Endothelial cell of hepatic sinusoid (primary cell): ENCODE measurements around the gene PRKCE.

Experiments used
- in situ Hi-C: cut with HindIII; loops from 2 replicates; pipeline ENCODE4 v1.10.0; 2017; ENCODE audit warnings: low sequenced_read_pairs

The PRKCE gene

DNA sequence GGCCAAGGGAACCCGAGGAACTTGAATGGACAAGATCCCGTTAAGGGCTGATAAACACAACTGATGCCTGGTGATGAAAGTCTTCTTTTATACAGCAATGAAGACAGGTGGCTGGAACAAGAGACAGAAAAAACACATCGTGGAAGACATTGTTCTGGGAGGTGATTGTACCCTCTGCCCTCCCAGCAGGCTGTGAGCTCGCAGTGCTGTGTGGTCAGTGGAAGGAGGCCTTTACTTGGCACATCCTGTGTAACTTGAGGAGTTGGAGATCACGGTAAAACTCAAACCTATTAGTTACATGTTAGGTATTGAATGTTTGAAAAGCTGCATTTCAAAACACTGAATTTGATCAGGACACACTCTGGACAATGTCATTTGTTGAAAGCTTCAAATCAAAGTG is 395.8 kb downstream of the PRKCE start:
- in situ Hi-C loops = loop anchor here (10.0 to 25.0 kb wide), 2 partner anchors 138 to 315 kb away; no protein-coding TSS in a partner anchor

GRCh38 chr2:46048693-46049092 is 397.2 kb downstream of the PRKCE start:
- in situ Hi-C loops = loop anchor here (10.0 to 25.0 kb wide), 2 partner anchors 136 to 314 kb away; no protein-coding TSS in a partner anchor

DNA sequence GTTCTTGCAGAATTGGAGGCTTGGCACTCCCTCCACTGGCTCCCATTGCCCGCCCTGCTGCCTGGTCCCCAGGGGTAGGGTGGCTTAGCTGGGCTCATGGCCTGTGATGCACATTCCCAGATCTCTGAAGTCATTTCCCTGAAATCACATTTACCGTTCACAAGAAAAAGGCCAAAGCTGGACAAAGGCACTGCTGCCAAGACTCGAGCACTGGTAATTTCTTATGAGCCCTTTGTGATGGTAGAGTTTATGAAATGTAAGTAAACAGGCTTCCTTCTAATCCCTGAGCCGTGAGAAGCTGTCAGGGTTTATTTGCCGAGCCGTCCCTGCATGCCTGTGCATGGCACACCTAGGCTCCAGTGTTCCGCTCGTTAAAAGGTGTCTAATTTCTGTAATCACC is 398.6 kb downstream of the PRKCE start:
- in situ Hi-C loops = no loop called here

DNA sequence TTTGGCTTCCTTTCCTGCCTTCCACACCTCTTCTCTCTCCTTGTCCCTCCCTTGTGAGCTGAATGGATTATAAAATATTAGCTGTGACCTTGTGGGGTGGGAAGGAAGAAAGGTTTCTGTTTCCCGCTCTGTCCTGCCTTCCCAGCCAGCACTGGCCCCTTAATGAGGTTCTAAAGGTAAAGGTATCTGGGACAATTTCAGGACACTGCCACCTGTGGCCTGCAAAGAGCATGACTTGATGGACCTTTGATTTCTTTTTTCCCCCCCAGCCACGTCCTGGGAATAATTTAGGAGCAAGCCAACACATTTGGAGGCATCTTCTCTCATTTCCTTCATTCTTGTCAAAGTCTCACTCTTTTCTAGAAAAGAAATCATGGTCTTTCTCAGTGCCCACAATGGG is 399.0 kb downstream of the PRKCE start:
- in situ Hi-C loops = no loop called here

DNA sequence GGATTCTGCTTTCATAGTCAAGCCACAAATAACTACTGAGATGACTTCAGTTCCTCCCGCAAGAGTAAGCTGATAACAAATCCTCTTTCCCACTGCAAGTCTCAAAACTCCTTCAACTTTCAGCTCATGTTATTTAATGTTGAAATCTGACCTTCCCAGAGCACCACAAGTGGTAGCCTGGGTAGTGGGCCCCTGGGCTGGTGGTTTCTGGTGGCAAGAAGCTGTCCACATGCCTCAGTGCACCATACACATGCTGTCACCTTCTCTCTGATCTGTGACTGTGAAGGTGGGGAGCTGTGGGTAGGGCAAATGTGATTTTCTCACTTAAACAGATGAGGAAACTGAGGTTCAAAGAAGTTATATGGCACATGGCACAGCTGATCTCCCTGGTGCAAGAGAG is 399.6 kb downstream of the PRKCE start:
- in situ Hi-C loops = no loop called here

DNA sequence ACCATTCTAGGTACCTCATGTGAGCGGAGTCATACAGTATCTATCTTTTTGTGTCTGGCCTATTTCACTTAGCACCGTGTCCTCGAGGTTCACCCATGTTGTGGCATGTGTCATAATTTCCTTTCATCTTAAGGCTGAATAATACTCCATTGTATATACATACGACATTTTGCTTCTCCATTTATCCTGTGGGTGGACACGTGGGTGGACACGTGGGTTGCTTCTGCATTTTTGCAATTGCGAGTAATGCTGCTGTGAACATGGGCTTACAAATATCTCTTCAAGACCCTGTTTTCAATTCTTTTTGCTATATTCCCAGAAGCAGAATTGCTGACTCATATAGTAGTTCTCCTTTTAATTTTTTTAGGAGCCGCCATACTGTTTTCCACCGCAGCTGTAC is 402.1 kb downstream of the PRKCE start:
- in situ Hi-C loops = no loop called here

DNA sequence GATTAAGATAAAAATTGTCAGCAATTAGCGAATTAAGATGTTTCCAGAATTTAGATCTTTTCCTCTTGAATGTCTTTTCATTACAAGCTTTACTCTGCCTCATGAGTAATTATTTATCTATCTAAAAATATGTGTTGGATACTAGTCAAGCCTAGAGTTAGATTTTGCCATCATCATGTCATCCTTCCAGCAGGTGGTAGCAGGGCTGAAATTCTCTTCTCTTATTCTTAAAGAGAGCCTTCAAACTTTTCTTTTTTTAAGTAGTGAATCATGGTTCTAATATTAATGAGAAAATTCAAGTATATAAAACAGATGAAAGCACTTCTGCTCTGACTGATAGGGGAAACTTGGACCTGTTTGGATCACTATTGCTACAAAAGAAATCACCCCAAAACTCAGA is 405.1 kb downstream of the PRKCE start:
- in situ Hi-C loops = no loop called here

DNA sequence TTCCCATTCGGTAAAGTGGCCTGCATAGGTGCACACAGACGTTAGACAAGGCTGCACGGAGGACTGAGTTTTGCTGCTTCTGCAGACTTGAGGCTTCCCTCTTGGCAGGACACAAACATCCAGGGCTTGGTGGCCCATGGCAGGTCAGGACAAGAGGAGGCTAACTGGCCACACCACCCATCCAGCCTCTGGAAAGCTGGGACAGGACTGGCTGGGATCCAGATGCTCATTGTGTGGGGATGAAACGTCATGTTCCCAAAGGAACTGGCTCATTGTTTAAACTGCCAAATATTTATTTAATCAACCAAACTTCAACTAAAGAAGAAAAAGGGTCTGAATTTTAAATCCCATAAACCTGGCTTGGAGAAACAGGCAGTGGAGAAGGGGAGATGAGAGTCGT is 406.7 kb downstream of the PRKCE start:
- in situ Hi-C loops = no loop called here

DNA sequence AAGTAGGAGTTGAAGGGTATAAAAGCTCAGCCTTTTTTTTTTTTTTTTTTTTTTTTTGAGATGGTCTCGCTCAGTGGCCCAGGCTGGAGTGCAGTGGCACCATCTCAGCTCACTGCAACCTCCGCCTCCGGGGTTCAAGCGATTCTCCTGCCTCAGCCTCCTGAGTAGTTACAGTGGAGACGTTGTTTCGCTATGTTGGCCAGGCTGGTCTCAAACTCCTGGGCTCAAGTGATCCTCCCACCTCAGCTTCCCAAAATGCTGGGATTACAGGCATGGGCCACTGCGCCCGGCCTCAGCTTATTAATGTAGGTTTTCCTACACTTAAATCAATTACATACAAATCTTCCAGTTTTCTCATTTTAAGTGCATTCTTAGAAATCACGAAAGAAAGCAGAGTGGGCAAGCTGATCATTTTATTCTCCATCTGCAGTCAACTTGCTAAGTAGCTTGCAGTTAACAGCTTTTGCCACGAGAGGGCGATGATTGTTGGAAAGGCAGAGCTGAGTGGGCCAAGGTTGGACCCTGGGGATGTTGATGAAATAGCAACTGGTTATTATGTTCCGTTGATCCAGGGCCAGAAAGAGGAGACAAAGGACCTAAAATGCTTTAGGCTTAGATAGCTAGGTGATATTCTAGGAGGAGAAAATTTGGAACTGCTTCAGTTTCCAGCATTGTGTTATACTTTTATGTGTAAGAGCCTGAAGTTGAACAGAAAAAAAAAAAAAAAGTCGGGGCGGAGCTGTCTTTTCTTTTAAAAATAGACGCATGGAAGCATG is 411.4 kb downstream of the PRKCE start:
- in situ Hi-C loops = no loop called here

GRCh38 chr2:46064396-46064795 is 412.9 kb downstream of the PRKCE start:
- in situ Hi-C loops = no loop called here

GRCh38 chr2:46065152-46065551 is 413.7 kb downstream of the PRKCE start:
- in situ Hi-C loops = no loop called here

- in situ Hi-C loops = no loop called here
Measured at GRCh38 chr2:46066116-46066515, 414.6 kb downstream of the PRKCE start.

DNA sequence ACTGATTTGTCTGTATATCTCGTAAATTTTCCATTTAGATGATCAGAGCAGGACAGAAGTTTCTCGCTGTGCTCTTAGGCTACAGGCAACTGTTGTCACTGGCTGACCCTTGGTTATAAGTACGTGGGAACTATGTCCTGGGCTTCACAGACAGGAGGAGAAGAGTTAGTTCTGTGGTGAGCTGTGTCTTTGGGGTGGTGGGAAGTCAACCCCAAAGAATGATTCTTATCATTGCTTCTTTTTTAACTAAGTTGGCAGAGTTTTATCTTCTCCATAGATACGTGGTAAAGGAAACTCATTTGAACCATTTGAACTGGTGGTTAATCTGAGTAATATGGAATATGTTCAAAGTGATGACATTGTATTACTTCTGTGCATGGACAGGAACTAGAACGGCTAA is 415.1 kb downstream of the PRKCE start:
- in situ Hi-C loops = no loop called here

GRCh38 chr2:46067062-46067461 is 415.6 kb downstream of the PRKCE start:
- in situ Hi-C loops = no loop called here

- in situ Hi-C loops = no loop called here
Measured at GRCh38 chr2:46067501-46068305, 416.2 kb downstream of the PRKCE start.

DNA sequence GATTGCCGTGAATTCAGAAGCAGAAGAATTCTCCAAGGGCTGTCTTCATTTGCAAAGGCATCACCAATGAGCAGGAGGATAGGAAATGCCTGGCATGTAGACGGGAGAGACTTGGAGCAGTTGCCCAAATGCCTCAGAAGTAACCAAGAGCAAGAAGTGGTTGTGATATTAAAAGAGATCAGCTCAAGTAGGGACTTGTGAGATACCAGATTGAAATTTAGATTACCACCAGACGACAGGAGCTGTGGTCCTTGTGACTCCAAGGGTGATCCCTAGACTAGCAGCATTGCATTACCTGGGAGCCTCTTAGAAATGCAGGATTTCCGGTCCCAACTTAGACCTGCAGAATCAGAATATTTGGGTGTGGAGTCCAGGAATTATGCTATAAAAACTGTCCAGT is 417.2 kb downstream of the PRKCE start:
- in situ Hi-C loops = no loop called here

DNA sequence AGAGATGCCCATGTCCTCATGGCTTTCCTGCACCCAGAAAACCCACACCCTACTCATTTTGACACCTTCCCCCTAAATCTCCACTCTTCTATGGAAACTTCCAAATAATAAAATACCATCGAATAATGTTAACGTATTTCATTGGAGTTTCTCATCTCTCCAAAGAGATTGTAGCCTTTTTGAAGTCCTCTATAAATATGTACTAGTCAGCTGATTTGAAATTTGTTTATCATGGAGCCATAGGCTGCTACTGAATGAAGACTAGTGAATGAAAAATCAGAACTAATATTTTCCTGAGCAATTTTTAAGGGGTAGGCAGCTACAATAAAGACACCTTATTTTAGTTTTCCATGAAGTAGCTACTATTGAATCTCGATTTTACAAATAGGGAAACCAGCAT is 419.6 kb downstream of the PRKCE start:
- in situ Hi-C loops = no loop called here

GRCh38 chr2:46072101-46072820 is 420.8 kb downstream of the PRKCE start:
- in situ Hi-C loops = no loop called here

DNA sequence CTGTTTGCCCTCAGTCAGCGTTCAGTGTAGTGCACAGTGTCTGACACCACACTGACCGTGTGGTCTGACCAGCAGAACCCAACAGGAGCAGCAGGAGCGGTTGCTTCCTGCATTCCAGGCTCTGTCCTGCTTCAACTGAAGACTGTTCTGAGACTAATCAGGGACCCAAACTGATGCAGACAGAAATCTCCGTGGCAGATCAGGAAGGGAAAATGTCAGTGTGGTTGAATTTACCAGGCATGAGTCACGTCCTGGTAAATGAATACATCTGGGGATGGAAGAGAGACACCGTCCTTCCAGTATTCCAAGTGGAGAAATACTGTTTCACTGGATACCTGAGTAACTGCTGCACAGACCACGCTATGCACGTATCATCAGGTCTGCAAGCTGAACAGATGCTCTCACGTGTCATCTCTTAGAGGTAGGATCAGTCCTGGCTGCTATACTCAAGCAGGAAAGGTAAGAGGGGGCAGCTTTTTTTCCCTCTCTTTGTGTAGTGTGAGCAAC is 422.1 kb downstream of the PRKCE start:
- in situ Hi-C loops = no loop called here

GRCh38 chr2:46074501-46074900 is 423.0 kb downstream of the PRKCE start:
- in situ Hi-C loops = no loop called here

GRCh38 chr2:46075848-46076247 is 424.4 kb downstream of the PRKCE start:
- in situ Hi-C loops = no loop called here
